Fibroblast of lung (primary cell): ENCODE results near the gene TM4SF5. TPM values are rescaled to one million over a fixed set of nuclear protein-coding genes. Genes with fewer than 3 reads are reported as not detected.
"Not testable (repeated sequence)": the region's sequence is repeated elsewhere in the genome, so short reads cannot be mapped to it uniquely, and the experiment has no call there.

Source experiments
- DNase-seq, 2 donors: peaks; one replicate each; pipeline versions ENCODE4 v3.0.0 to v3.0.0-alpha.2; 2010; ENCODE audit warnings: low read depth in 2 of 2
- H2AFZ ChIP-seq: 2 replicates; pipeline ENCODE4 v1.5.1; 2012; ENCODE audit warnings: low read length, control low read depth, inconsistent platforms
- H3K27ac ChIP-seq: 2 replicates; pipeline ENCODE4 v1.5.1; 2011; ENCODE audit warnings: low read length, control low read depth; ENCODE audit not compliant: insufficient read depth
- H3K27me3 ChIP-seq: 2 replicates; pipeline ENCODE4 v1.5.1; 2011; ENCODE audit warnings: mild to moderate bottlenecking, low read length; ENCODE audit not compliant: control insufficient read depth, insufficient read depth
- H3K36me3 ChIP-seq: 2 replicates; pipeline ENCODE4 v1.5.1; 2011; ENCODE audit warnings: low read length; ENCODE audit not compliant: control insufficient read depth, insufficient read depth
- H3K4me1 ChIP-seq: 2 replicates; pipeline ENCODE4 v1.5.1; 2011; ENCODE audit warnings: low read length; ENCODE audit not compliant: control insufficient read depth, insufficient read depth; ENCODE audit errors: extremely low read depth
- H3K4me2 ChIP-seq: 2 replicates; pipeline ENCODE4 v1.5.1; 2011; ENCODE audit warnings: low read length, control low read depth; ENCODE audit not compliant: insufficient read depth; ENCODE audit errors: extremely low read depth
- H3K4me3 ChIP-seq, 4 experiments: fragments of 200-600 bp in 1 of 4; sonication (generic) in 1 of 4; replicated peaks in 1 of 4; 2 replicates each; pipeline ENCODE4 v1.5.1; 2011 to 2016; ENCODE audit warnings: low read length in 4 of 4, low read depth in 3 of 4, mild to moderate bottlenecking in 3 of 4, control low read depth in 2 of 4, inconsistent platforms in 1 of 4, mixed read lengths in 1 of 4; ENCODE audit not compliant: insufficient read depth in 1 of 4; ENCODE audit errors: control extremely low read depth in 1 of 4
- H3K79me2 ChIP-seq: 2 replicates; pipeline ENCODE4 v1.5.1; 2012; ENCODE audit warnings: mild to moderate bottlenecking, low read length, inconsistent platforms; ENCODE audit not compliant: control insufficient read depth, insufficient read depth
- H3K9ac ChIP-seq: 2 replicates; pipeline ENCODE4 v1.5.1; 2011; ENCODE audit warnings: mild to moderate bottlenecking, low read length, control low read depth; ENCODE audit not compliant: insufficient read depth
- H3K9me3 ChIP-seq: 2 replicates; pipeline ENCODE4 v1.5.1; 2012; ENCODE audit warnings: low read depth, low read length; ENCODE audit not compliant: control insufficient read depth, insufficient read depth
- H4K20me1 ChIP-seq: 2 replicates; pipeline ENCODE4 v1.5.1; 2011; ENCODE audit warnings: low read length; ENCODE audit not compliant: control insufficient read depth, insufficient read depth; ENCODE audit errors: extremely low read depth
- CTCF ChIP-seq, 2 donors: IDR thresholded peaks in 1 of 2; conservative IDR thresholded peaks in 1 of 2; 1 replicate in 1 of 2; 2 replicates in 1 of 2; pipeline ENCODE4 v1.5.1; 2011 to 2012; ENCODE audit warnings: low read length in 2 of 2, control low read depth in 1 of 2, inconsistent platforms in 1 of 2, low read depth in 1 of 2, mild to moderate bottlenecking in 1 of 2
- EZH2 ChIP-seq: IDR thresholded peaks from 2 replicates; pipeline ENCODE4 v1.5.1; 2012; ENCODE audit warnings: low read length, control low read depth, mild to moderate bottlenecking; ENCODE audit errors: missing control alignments
- polyA plus RNA-seq, 2 donors: library from polyadenylated mRNA; depleted of rRNA in 1 of 2; stranded (reverse) in 1 of 2; unstranded in 1 of 2; fragments of >200 nt; gene quantifications; 2 replicates each; pipeline ENCODE4 v1.2.1, GENCODE V29; 2011 to 2012; ENCODE audit warnings: missing spikeins in 1 of 2
- total RNA-seq: library from RNA; depleted of rRNA; stranded (reverse); fragments of >200 nt; gene quantifications from 2 replicates; pipeline ENCODE4 v1.2.1, GENCODE V29; 2014

The TM4SF5 gene
- total and polyA plus RNA-seq, 2 donors (not counting 1 experiment from before 2014, with no cell fraction given) = not detected

GRCh38 chr17:4822835-4823234 is 51.1 kb downstream of the TM4SF5 start:
- Histone ChIP-seq H3K4me1 (no peaks in the 10 kb centered on the region), H4K20me1 (no peaks in the 10 kb centered on the region), H3K4me3 (no peak overlapping the region), H3K27me3 (no peaks in the 10 kb centered on the region), H3K9ac (no peak overlapping the region), H2AFZ (no peak overlapping the region), H3K36me3 (no peaks in the 10 kb centered on the region), H3K27ac (no peak overlapping the region), H3K9me3 (no peaks in the 10 kb centered on the region), H3K4me2 (no peak overlapping the region), H3K79me2 (no peaks in the 10 kb centered on the region)
- TF ChIP-seq CTCF (conservative IDR thresholded peaks at IDR 0.05 in 1 of 2, IDR thresholded peaks at IDR 0.05 in 1 of 2; ENCODE audit: low read depth in 1 of 2, low read length in 2 of 2) = no peak
- no peak for TF ChIP-seq EZH2
- no peak for DNase-seq

GRCh38 chr17:4823373-4824089 is 51.8 kb downstream of the TM4SF5 start:
- Histone ChIP-seq H3K79me2 (no peaks in the 10 kb centered on the region), H3K4me2 (no peak overlapping the region), H3K4me1 (no peaks in the 10 kb centered on the region), H3K9ac (no peak overlapping the region), H3K36me3 (no peaks in the 10 kb centered on the region), H3K27me3 (no peaks in the 10 kb centered on the region), H4K20me1 (no peaks in the 10 kb centered on the region), H2AFZ (no peak overlapping the region), H3K9me3 (no peaks in the 10 kb centered on the region), H3K4me3 (no peak overlapping the region), H3K27ac (no peak overlapping the region)
- no peak for DNase-seq
- TF ChIP-seq CTCF (conservative IDR thresholded peaks at IDR 0.05 in 1 of 2, IDR thresholded peaks at IDR 0.05 in 1 of 2; ENCODE audit: low read depth in 1 of 2, low read length in 2 of 2) (no peak), EZH2 (no peak)

- Histone ChIP-seq H3K27me3 (no peaks in the 10 kb centered on the region), H3K9ac (no peak overlapping the region), H3K4me3 (no peak overlapping the region), H3K79me2 (no peaks in the 10 kb centered on the region), H3K9me3 (no peaks in the 10 kb centered on the region), H3K4me1 (no peaks in the 10 kb centered on the region), H4K20me1 (no peaks in the 10 kb centered on the region), H2AFZ (no peak overlapping the region), H3K4me2 (no peak overlapping the region), H3K36me3 (no peaks in the 10 kb centered on the region), H3K27ac (no peak overlapping the region)
- TF ChIP-seq EZH2 = no peak
- TF ChIP-seq CTCF (conservative IDR thresholded peaks at IDR 0.05 in 1 of 2, IDR thresholded peaks at IDR 0.05 in 1 of 2; ENCODE audit: low read depth in 1 of 2, low read length in 2 of 2) = no peak
- DNase-seq = no peak
Measured at GRCh38 chr17:4827399-4827798, 55.7 kb downstream of the TM4SF5 start.

GRCh38 chr17:4832829-4833177 is 61.1 kb downstream of the TM4SF5 start:
- H4K20me1 ChIP-seq, H2AFZ ChIP-seq, H3K9me3 ChIP-seq, H3K36me3 ChIP-seq, H3K4me1 ChIP-seq, DNase-seq, H3K27me3 ChIP-seq: not testable (repeated sequence)
- H3K27ac ChIP-seq = peak overlapping the region; percentile 85
- peak overlapping the region; percentile 44 to 82 (median 68) for H3K4me3 ChIP-seq
- peaks cover 35% of the 10 kb centered on the region for H3K79me2 ChIP-seq
- H3K9ac ChIP-seq = peak overlapping the region; percentile 71
- peak overlapping the region; percentile 92 for H3K4me2 ChIP-seq
